H9 (cell line): ENCODE data around the gene NDUFB1. TPM values are rescaled to one million over a fixed set of nuclear protein-coding genes. Genes with fewer than 3 reads are reported as not detected.

Source experiments
- DNase-seq: peaks from one replicate; pipeline ENCODE4 v3.0.0-alpha.2; 2017
- H2AFZ ChIP-seq: one replicate; pipeline ENCODE4 v1.6.1; 2013; ENCODE audit warnings: mild to moderate bottlenecking, low read length, control low read depth, moderate library complexity
- H2AK5ac ChIP-seq: 2 replicates; pipeline ENCODE4 v1.6.1; 2013; ENCODE audit warnings: low read length, control low read depth, mixed read lengths; ENCODE audit not compliant: insufficient read length
- H2BK120ac ChIP-seq: one replicate; pipeline ENCODE4 v1.6.1; 2013; ENCODE audit warnings: low read depth, mild to moderate bottlenecking, low read length, control low read depth, inconsistent platforms; ENCODE audit not compliant: poor library complexity, severe bottlenecking
- H2BK12ac ChIP-seq: 2 replicates; pipeline ENCODE4 v1.6.1; 2013; ENCODE audit warnings: low read length, control low read depth, mixed read lengths, low read depth; ENCODE audit not compliant: insufficient read length
- H2BK15ac ChIP-seq: 2 replicates; pipeline ENCODE4 v1.6.1; 2013; ENCODE audit warnings: low read depth, low read length, control low read depth
- H2BK20ac ChIP-seq: one replicate; pipeline ENCODE4 v1.6.1; 2013; ENCODE audit warnings: low read depth, mild to moderate bottlenecking, low read length, control low read depth, inconsistent platforms; ENCODE audit not compliant: poor library complexity, severe bottlenecking
- H2BK5ac ChIP-seq: 2 replicates; pipeline ENCODE4 v1.6.1; 2013; ENCODE audit warnings: low read length, control low read depth, mixed read lengths; ENCODE audit not compliant: insufficient read length
- H3K14ac ChIP-seq: 2 replicates; pipeline ENCODE4 v1.6.1; 2013; ENCODE audit warnings: low read length, control low read depth; ENCODE audit not compliant: insufficient read depth
- H3K18ac ChIP-seq: 2 replicates; pipeline ENCODE4 v1.6.1; 2013; ENCODE audit warnings: low read depth, mild to moderate bottlenecking, mixed read lengths, low read length, control low read depth; ENCODE audit not compliant: insufficient read length
- H3K23ac ChIP-seq: 2 replicates; pipeline ENCODE4 v1.6.1; 2013; ENCODE audit warnings: low read length, control low read depth, mixed read lengths, low read depth; ENCODE audit not compliant: insufficient read length
- H3K23me2 ChIP-seq: 2 replicates; pipeline ENCODE4 v1.6.1; 2013; ENCODE audit warnings: low read depth, mild to moderate bottlenecking, mixed read lengths, low read length, control low read depth; ENCODE audit not compliant: insufficient read length, poor library complexity, severe bottlenecking
- H3K27ac ChIP-seq: 2 replicates; pipeline ENCODE4 v1.5.1; 2013; ENCODE audit warnings: low read length, control low read depth, mixed read lengths, low read depth; ENCODE audit not compliant: insufficient read length
- H3K27me3 ChIP-seq: 2 replicates; pipeline ENCODE4 v1.6.1; 2013; ENCODE audit warnings: low read length, control low read depth, inconsistent platforms; ENCODE audit not compliant: insufficient read depth
- H3K4ac ChIP-seq: 2 replicates; pipeline ENCODE4 v1.6.1; 2013; ENCODE audit warnings: low read depth, mild to moderate bottlenecking, control low read depth, inconsistent platforms, low read length, moderate library complexity
- H3K4me1 ChIP-seq: 2 replicates; pipeline ENCODE4 v1.6.1; 2013; ENCODE audit warnings: low read length, control low read depth, inconsistent platforms; ENCODE audit not compliant: insufficient read depth
- H3K4me2 ChIP-seq: 2 replicates; pipeline ENCODE4 v1.6.1; 2013; ENCODE audit warnings: low read length, control low read depth, mixed read lengths; ENCODE audit not compliant: insufficient read length, insufficient read depth
- H3K56ac ChIP-seq: 2 replicates; pipeline ENCODE4 v1.6.1; 2013; ENCODE audit warnings: low read depth, mild to moderate bottlenecking, mixed read lengths, low read length, control low read depth; ENCODE audit not compliant: insufficient read length
- H3K79me1 ChIP-seq: 2 replicates; pipeline ENCODE4 v1.6.1; 2013; ENCODE audit warnings: low read depth, mild to moderate bottlenecking, moderate library complexity, low read length, control low read depth, inconsistent platforms; ENCODE audit not compliant: insufficient read depth, poor library complexity, severe bottlenecking
- H3K79me2 ChIP-seq: 2 replicates; pipeline ENCODE4 v1.6.1; 2013; ENCODE audit warnings: low read length, control low read depth, inconsistent platforms; ENCODE audit not compliant: insufficient read depth
- H3K9ac ChIP-seq: 2 replicates; pipeline ENCODE4 v1.6.1; 2013; ENCODE audit warnings: low read length, control low read depth, mixed read lengths; ENCODE audit not compliant: insufficient read length; ENCODE audit errors: extremely low read depth
- H3K9me3 ChIP-seq: one replicate; pipeline ENCODE4 v1.6.1; 2013; ENCODE audit warnings: low read depth, low read length, inconsistent platforms; ENCODE audit not compliant: control insufficient read depth
- H3T11ph ChIP-seq: one replicate; pipeline ENCODE4 v1.6.1; 2013; ENCODE audit warnings: mild to moderate bottlenecking, low read length, control low read depth, inconsistent platforms
- H4K20me1 ChIP-seq: one replicate; pipeline ENCODE4 v1.6.1; 2013; ENCODE audit not compliant: control insufficient read depth, insufficient read length, insufficient read depth
- H4K5ac ChIP-seq: 2 replicates; pipeline ENCODE4 v1.6.1; 2013; ENCODE audit warnings: low read depth, mild to moderate bottlenecking, mixed read lengths, low read length, control low read depth; ENCODE audit not compliant: insufficient read length
- H4K8ac ChIP-seq: replicated peaks from 2 replicates; pipeline ENCODE4 v1.6.1; 2013; ENCODE audit warnings: low read length, control low read depth, mixed read lengths, low read depth; ENCODE audit not compliant: insufficient read length
- H4K91ac ChIP-seq: 2 replicates; pipeline ENCODE4 v1.6.1; 2013; ENCODE audit warnings: low read depth, mild to moderate bottlenecking, moderate library complexity, mixed read lengths, low read length, control low read depth; ENCODE audit not compliant: insufficient read length
- H3K27ac Mint-ChIP-seq, 3 experiments: 2 replicates in 2 of 3; 3 replicates in 1 of 3; pipeline ENCODE4 v1.8.0; 2020 to 2021; ENCODE audit warnings: mixed read lengths in 3 of 3, mild to moderate bottlenecking in 1 of 3, moderate library complexity in 1 of 3
- H3K27me3 Mint-ChIP-seq: 2 replicates; pipeline ENCODE4 v1.8.0; 2021; ENCODE audit warnings: low read depth, mild to moderate bottlenecking, moderate library complexity, mixed read lengths
- H3K36me3 Mint-ChIP-seq, 3 experiments: 2 replicates in 2 of 3; 3 replicates in 1 of 3; pipeline ENCODE4 v1.8.0; 2020 to 2021; ENCODE audit warnings: low read depth in 3 of 3, mixed read lengths in 3 of 3; ENCODE audit not compliant: insufficient read depth in 1 of 3
- H3K4me1 Mint-ChIP-seq, 2 experiments: 2 replicates each; pipeline ENCODE4 v1.8.0; 2020; ENCODE audit warnings: mixed read lengths in 2 of 2
- H3K4me3 Mint-ChIP-seq, 2 experiments: 2 replicates in 1 of 2; 3 replicates in 1 of 2; pipeline ENCODE4 v1.8.0; 2020 to 2021; ENCODE audit warnings: mild to moderate bottlenecking in 2 of 2, mixed read lengths in 2 of 2, moderate library complexity in 1 of 2
- H3K9me3 Mint-ChIP-seq, 2 experiments: 2 replicates in 1 of 2; 3 replicates in 1 of 2; pipeline ENCODE4 v1.8.0; 2020; ENCODE audit warnings: mild to moderate bottlenecking in 2 of 2, mixed read lengths in 2 of 2, moderate library complexity in 1 of 2
- CTCF ChIP-seq: fragments of 200-600 bp; sonication (generic); conservative IDR thresholded peaks from 3 replicates; pipeline ENCODE4 v1.8.0; 2021; ENCODE audit warnings: antibody characterized with exemption, mild to moderate bottlenecking
- WGBS: extraction: QIAGEN DNeasy Blood & Tissue Kit; methylation state at CpG from one replicate; pipeline ENCODE4 v1.1.7; 2013; ENCODE audit warnings: missing lambda C conversion rate, low lambda C conversion rate, mixed read lengths; ENCODE audit not compliant: insufficient read length; ENCODE audit errors: extremely low coverage; 5-methylcytosine and 5-hydroxymethylcytosine counted together
- total RNA-seq: library from RNA; stranded (reverse); gene quantifications from 2 replicates; pipeline ENCODE4 v1.2.1, GENCODE V29; 2021

The NDUFB1 gene
- total RNA-seq, 1 experiment from 2014 or later = 153 TPM

- Histone ChIP-seq H3K4me2 (peak overlapping the region; percentile 58), H3K23me2 (peaks cover 7% of the 10 kb centered on the region), H2BK120ac (no peak overlapping the region), H4K91ac (no peak overlapping the region), H3K9me3 (no peaks in the 10 kb centered on the region), H3K27ac (no peak overlapping the region), H2AK5ac (no peak overlapping the region), H3T11ph (no peak overlapping the region), H3K27me3 (no peaks in the 10 kb centered on the region), H3K9ac (peak overlapping the region; percentile 99), H3K79me1 (no peaks in the 10 kb centered on the region), H3K79me2 (no peaks in the 10 kb centered on the region; the same call in 1 of the 2 replicates), H3K18ac (peak overlapping the region; percentile 99), H2BK20ac (no peak overlapping the region), H4K20me1 (no peaks in the 10 kb centered on the region), H4K8ac (peak overlapping the region; percentile 68), H2AFZ (no peak overlapping the region), H2BK15ac (no peak overlapping the region), H3K56ac (peak overlapping the region; percentile 77), H3K23ac (no peak overlapping the region), H3K4ac (no peak overlapping the region), H4K5ac (no peak overlapping the region), H3K4me1 (no peaks in the 10 kb centered on the region), H2BK5ac (no peak overlapping the region), H2BK12ac (no peak overlapping the region), H3K14ac (no peak overlapping the region)
- Mint-ChIP-seq H3K4me3 (peak overlapping the region; percentile 93 to 98), H3K9me3 (peaks cover 0 to 2% of the 10 kb centered on the region in 2 experiments; a peak in 2 of 5 replicates), H3K27me3 (no peaks in the 10 kb centered on the region; the same call in 1 of the 2 replicates), H3K4me1 (peaks cover 15 to 23% of the 10 kb centered on the region in 2 experiments), H3K36me3 (peaks cover 18 to 48% (median 48%) of the 10 kb centered on the region in 3 experiments; a peak in 6 of 7 replicates), H3K27ac (peak overlapping the region; percentile 100)
- no peak for TF ChIP-seq CTCF
- no CpG with 5 or more reads among the region's 9 CpGs for WGBS
- no peak for DNase-seq
Observed at GRCh38 chr14:92122761-92123160, 1.3 kb upstream of the NDUFB1 start.
